Forelimb muscle (tissue), 1 donor: ENCODE results near the gene SORBS2. TPM values are rescaled to one million over a fixed set of nuclear protein-coding genes. Genes with fewer than 3 reads are reported as not detected.

Experiments used
- DNase-seq: peaks from one replicate; pipeline ENCODE4 v3.0.0-alpha.2; 2013; ENCODE audit warnings: low read depth
- polyA plus RNA-seq: library from polyadenylated mRNA; unstranded; fragments of 120-200 nt; gene quantifications from one replicate; pipeline ENCODE4 v1.2.1, GENCODE V29; 2013; ENCODE audit not compliant: insufficient read length

SORBS2 gene
- polyA plus RNA-seq, 1 donor: 21.3 TPM

- DNase-seq: peak; percentile 52
These were observed 171.0 kb downstream of the SORBS2 start for GRCh38 chr4:185640811-185641675.

DNA sequence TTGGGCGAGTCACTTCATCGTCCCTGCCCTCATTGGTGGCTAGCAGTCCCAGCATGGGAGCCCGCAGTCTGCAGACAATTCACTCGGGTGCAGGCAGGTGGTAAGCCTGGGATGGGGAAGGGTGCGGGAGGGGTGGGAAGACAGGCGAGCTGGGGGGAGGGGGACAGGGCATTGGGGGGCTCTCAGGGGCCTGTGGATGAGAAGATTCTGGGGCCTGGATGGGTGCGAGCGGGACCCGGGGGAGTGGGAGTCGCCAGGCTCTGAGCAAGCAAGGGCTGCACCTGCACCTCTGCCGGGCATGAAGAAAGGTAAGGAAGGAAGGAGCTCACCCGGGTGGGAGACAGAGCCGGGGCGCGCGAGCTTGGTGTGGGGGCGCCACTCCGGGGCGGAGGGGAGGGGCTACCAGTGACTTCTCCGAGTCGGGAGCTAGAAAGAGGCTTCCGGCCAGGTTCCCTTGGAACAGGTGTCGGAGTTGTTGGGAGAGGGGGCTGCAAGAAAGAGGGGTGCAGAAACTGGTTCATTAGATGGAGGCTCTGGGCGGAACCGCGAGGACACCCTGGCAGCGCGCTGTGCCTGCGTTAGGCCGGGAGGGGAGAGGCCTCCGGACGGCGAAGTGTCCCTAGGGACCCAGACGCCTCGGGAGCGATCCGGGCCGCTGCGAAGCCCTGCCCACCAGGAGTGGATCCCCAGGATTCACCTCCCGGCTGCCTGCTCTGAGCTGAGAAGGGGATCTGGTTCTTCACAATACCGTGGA is 173.3 kb downstream of the SORBS2 start:
- no peak for DNase-seq

DNA sequence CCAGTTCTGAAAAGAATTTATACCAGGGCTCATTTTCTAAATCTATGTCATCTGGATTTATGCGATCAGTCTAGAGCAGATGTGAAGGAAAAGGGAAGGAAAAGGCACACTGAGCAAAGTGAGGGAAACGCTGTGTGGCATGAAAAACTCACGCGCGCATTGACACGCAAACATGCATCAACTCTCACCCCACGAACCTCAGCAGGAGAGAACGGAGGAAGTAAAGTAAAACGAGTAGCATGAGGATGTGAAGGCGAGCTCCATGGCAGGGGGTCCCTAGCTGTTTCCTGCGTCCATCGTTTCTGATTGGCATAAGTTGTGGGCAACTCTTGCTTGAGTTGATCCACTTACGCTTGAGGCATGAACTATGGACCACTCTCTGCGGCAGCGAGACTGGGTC is 173.9 kb downstream of the SORBS2 start:
- DNase-seq: no peak

- DNase-seq: no peak
These were observed 174.7 kb downstream of the SORBS2 start for GRCh38 chr4:185637163-185637875.

DNA sequence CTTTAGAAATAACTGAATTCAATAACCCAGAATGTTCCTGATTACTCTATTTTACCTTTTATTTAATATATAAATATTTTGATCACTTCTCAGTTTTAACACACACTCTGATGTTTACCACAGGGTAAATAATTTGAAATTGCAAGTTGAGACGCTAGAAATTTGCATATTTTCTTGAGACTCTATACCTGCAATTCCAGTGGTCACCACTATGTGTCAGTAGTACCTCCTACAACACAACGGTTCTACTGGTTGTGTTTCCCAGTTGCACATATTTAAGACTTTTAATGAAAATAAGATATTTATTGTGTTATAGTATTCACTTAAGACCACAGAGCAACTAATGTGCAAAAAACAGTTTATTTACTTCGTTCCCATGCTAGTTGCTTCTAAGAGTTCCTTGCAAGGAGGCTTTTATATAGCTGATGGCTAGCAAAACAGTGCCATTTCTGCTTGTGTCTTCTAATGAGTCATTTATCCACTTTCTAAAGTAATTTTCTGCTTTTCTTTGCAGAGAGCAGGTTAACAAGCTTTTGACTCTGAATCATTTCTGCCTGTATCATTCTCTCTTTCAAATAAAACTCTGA is 177.8 kb downstream of the SORBS2 start:
- DNase-seq: no peak

GRCh38 chr4:185626798-185627197 is 185.2 kb downstream of the SORBS2 start:
- DNase-seq: no peak

GRCh38 chr4:185625503-185625902 is 186.5 kb downstream of the SORBS2 start:
- no peak for DNase-seq

- no peak for DNase-seq
These were observed 187.8 kb downstream of the SORBS2 start for GRCh38 chr4:185624259-185624589.

DNA sequence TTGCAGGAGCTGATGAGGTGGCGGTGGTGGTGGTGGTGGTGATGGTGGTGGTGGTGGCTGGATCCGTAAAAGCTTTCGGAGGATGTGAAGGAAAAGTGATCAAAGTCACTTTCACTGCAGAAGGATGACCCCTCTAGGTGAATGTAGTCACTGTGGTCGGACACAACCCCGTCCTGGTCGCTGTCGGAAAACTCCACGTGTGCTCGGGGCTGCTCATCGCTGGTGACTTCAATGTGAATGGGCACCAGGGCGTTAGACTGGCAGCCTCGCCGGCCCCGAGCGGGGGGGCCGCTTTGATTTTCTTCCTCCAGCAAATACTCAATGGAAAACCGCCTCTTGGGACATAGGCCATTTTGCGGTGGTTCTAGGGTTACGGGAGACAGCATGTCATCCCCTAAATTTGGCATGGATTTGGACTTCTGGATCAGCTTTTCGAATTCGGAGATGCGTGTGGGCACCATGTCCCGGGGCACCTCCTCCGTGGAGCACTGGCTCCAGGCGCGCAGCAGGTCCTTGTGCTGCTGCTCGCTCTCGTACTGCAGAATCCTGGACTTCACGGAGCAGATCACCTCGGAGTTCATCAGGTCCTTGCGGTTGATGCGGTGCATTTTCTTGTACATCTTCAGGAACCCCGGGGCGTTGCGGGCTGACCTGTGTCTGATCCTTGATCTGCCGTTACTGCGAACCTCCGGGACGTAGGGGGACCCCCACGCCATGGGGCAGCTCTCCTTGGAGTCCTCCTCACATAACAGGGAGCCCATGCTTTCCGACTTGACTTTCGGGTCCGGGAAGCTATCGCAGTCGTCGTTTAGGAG is 188.3 kb downstream of the SORBS2 start:
- DNase-seq: no peak

GRCh38 chr4:185608185-185608584 is 203.8 kb downstream of the SORBS2 start:
- DNase-seq: no peak

DNA sequence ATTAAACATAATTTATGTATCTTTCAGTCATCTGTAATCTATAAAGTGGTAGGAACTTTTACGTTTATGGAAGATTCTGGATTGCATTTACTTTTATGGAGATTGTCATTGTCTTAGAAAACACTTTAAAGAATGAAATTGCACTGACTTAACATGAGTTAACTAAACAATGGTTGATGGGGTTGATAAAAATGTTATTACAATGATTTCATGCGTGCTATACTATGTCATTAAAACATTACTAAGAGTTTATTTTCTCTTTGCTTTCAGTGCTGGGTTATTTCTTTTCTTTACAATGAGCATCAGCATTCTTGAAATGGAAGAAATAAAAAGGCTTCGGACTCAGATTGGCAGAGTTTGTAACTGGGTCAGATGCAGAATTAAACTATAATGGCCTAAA is 209.6 kb downstream of the SORBS2 start:
- no peak for DNase-seq

DNA sequence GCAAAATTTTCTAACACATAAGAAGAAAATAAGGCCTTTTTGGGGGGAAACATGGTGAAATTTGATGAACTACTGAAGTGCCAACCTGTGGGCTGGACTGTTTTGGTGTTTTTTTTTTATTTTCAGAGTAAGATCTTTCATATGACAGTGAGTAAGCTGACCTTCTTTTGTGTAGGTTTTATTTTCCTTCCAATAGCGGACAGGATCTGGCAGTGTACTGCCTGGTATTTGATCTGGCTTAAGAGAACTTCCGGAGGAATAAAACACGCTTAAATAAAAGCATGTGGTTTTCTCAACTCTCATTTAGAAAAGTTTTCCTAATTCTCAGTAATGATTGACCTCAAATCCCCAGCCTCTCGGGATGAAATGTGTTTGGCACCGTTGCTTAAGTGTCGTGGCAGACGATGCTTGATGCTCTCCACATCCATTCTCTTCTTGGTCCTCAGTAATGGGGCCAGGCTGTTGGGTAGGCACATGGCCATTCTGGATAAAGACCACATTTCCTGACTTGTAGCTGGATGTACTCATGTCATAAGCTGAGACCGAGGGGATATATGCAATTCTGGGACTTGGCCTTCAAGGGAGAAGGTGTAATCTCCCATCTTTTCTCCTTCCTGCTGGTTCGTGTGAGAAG is 211.1 kb downstream of the SORBS2 start:
- no peak for DNase-seq

- DNase-seq: no peak
These were observed 212.3 kb downstream of the SORBS2 start for GRCh38 chr4:185599553-185600243.

DNA sequence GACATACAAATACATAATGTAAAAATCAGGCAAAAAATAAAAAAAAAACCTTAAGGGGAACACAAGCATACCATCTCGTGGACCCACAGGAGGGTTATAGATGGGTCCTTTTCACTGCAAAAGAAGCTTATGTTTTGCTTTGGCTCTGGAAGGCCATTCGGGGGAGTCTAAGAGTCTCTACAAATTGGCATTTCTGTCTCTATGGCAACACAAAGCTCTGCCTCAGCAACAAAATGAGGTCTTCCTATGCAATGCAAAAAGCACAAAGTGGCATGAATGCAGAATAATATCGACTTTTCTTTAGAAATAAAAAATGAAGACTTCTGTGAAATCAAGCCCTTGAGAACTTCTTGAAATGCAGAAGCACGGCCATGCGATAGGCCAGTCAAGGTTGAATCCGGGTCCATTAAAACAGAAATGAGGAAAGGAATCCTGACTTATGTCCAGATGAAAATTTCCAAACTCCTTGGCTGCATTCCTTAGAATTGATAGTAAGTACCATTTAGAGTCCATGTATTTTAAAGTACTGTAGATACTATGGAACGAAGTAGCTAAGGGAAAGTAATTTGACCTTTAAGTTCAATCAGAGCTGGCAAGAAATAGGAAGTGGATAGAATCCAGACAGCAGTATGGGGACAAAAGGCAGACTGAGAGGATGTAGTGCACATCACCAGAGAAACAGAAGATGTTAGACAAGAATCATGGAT is 213.0 kb downstream of the SORBS2 start:
- no peak for DNase-seq

DNA sequence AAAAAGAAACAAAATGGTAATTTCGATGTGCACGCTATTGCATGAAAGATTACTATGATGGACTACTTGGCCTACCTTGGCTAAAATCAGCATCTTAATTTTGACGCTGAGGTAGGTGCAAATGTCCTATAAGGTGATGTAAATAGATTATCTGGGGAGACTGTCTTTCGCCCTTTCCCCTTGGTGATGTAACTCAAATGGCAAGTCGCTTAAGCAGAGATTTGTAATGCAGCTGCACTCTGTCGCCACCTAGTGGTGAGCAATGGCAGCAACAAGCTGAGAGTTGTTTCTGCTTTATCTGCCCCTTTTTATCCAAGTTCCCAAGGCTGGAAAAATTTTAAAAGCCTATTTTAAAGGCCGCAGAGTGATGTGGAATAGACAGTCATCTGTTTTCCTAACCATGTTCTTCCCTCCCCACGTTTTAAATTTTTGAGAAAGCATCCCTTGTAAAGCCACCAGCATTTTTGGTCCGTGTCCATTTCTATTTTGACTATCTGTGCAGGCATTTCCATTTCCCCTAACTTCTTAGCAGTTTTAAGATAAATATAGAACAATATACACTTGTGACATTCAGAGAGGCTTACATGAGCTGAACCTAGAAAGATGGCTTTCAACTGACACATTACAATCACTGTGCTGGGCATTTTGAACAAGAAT is 214.3 kb downstream of the SORBS2 start:
- peak; percentile 62 for DNase-seq

DNA sequence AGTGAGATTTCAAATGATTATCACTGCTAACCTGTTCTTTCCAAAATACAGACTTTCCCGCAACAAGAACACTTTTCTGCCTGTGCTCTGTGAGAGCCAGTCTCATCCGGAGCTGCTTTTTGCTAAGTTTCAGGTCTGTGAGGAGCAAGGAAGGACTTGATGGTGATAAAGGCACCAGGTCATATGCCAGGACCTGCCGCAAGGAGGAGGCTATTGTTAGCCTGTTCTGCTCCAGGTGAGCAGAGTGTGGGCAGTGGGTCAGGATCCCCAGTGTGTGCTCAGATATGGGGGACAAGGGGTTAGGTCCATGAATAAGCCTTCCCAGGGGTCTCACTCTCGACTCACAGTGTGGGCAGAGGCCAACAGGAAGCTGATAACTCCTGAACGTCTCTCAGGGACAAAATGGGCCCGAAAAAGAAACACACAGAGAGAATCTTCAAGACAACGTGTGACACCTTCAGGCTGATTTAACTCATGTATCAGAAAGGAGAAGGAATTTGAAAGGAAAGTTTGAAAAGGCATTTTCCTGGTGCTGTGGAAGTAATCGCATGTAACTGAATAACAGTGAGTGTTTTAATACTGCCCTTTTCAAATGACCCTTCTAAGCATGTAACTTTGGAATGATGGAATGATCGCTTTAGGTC is 219.0 kb downstream of the SORBS2 start:
- no peak for DNase-seq

DNA sequence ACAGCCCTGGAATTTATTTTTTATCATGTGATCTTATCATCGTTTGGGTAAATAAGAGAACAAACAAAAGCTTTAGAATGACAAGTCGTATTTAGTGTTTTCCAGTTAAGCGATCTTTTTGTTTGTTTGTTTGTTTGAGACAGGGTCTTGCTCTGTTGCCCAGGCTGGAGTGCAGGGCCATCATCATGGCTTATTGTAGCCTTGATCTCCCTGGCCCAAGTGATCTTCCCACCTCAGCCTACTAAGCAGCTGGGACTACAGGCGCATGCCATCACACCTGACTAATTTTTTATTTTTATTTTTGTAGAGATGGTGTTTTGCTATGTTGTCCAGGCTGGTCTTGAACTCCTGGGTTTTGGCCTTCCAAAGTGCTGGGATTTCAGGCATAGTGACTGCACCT is 219.6 kb downstream of the SORBS2 start:
- no peak for DNase-seq

GRCh38 chr4:185591679-185592141 is 220.3 kb downstream of the SORBS2 start:
- DNase-seq: no peak
